Measurements from ENCODE around the gene TGFB2. TPM values are rescaled to one million over a fixed set of nuclear protein-coding genes. Genes with fewer than 3 reads are reported as not detected.
A peak's percentile ranks its signal among the peaks of the same experiment; 100 is the strongest.

TGFB2 gene
- total and polyA plus RNA-seq, 2 donors (not counting 3 experiments of a cell fraction or from before 2014, with no cell fraction given) = 21.2 to 43.5 TPM

- Histone ChIP-seq H3K4me2 (ENCODE audit: insufficient read depth, low read length) (no peak overlapping the region), H3K79me2 (ENCODE audit: control insufficient read depth, insufficient read depth, low read length) (no peaks in the 10 kb centered on the region), H4K20me1 (replicated peaks; ENCODE audit: control insufficient read depth, extremely low read depth, insufficient read depth, low read length) (no peaks in the 10 kb centered on the region), H2AFZ (ENCODE audit: low read depth, low read length) (no peak overlapping the region), H3K9ac (replicated peaks; ENCODE audit: extremely low read depth, insufficient read depth, low read length) (no peak overlapping the region), H3K27me3 (ENCODE audit: control insufficient read depth in 2 of 2, insufficient read depth in 2 of 2, low read length in 2 of 2) (no peaks in the 10 kb centered on the region), H3K9me3 (replicated peaks; ENCODE audit: control insufficient read depth, insufficient read depth, low read length) (no peaks in the 10 kb centered on the region), H3K4me3 (replicated peaks in 1 of 3; ENCODE audit: insufficient read depth in 1 of 3, low read depth in 1 of 3, low read length in 3 of 3) (no peak overlapping the region), H3K4me1 (ENCODE audit: control insufficient read depth, extremely low read depth, insufficient read depth, low read length) (peaks cover 12% of the 10 kb centered on the region), H3K9me1 (replicated peaks; ENCODE audit: control insufficient read depth, extremely low read depth, insufficient read depth, low read length) (no peaks in the 10 kb centered on the region), H3K27ac (ENCODE audit: insufficient read depth, low read depth, low read length) (no peak overlapping the region), H3K36me3 (ENCODE audit: control insufficient read depth in 2 of 2, extremely low read depth in 1 of 2, insufficient read depth in 2 of 2, low read length in 2 of 2) (no peaks in the 10 kb centered on the region)
- DNase-seq (ENCODE audit: low read depth, low spot score) (no peak), FAIRE-seq (no peak)
- intact Hi-C loops (cut with micrococcal nuclease) = no loop called here
- CTCF ChIA-PET = no interaction called here
- no peak for TF ChIP-seq POLR2AphosphoS5 (IDR thresholded peaks at IDR 0.05; ENCODE audit: insufficient read depth, low read depth, low read length)
- POLR2A ChIA-PET = no interaction called here
- dilution Hi-C loops (cut with MboI; ENCODE audit: extremely low pct_ligation_motif_present, low sequenced_read_pairs) = no loop called here
- no TSS peak for BruUV-seq (replicated peaks)
Measured at GRCh38 chr1:218355278-218355677, 10.1 kb downstream of the TGFB2 start.

GRCh38 chr1:218357211-218357892, 12.2 kb downstream of the TGFB2 start:
- Histone ChIP-seq H3K79me2 (ENCODE audit: control insufficient read depth, insufficient read depth, low read length) (no peaks in the 10 kb centered on the region), H3K4me1 (ENCODE audit: control insufficient read depth, extremely low read depth, insufficient read depth, low read length) (no peaks in the 10 kb centered on the region), H3K9me1 (replicated peaks; ENCODE audit: control insufficient read depth, extremely low read depth, insufficient read depth, low read length) (no peaks in the 10 kb centered on the region), H3K27me3 (ENCODE audit: control insufficient read depth in 2 of 2, insufficient read depth in 2 of 2, low read length in 2 of 2) (no peaks in the 10 kb centered on the region), H3K36me3 (ENCODE audit: control insufficient read depth in 2 of 2, extremely low read depth in 1 of 2, insufficient read depth in 2 of 2, low read length in 2 of 2) (no peaks in the 10 kb centered on the region), H3K4me3 (replicated peaks in 1 of 3; ENCODE audit: insufficient read depth in 1 of 3, low read depth in 1 of 3, low read length in 3 of 3) (no peak overlapping the region), H3K9me3 (replicated peaks; ENCODE audit: control insufficient read depth, insufficient read depth, low read length) (no peaks in the 10 kb centered on the region), H3K4me2 (ENCODE audit: insufficient read depth, low read length) (no peak overlapping the region), H3K9ac (replicated peaks; ENCODE audit: extremely low read depth, insufficient read depth, low read length) (no peak overlapping the region), H4K20me1 (replicated peaks; ENCODE audit: control insufficient read depth, extremely low read depth, insufficient read depth, low read length) (no peaks in the 10 kb centered on the region), H2AFZ (ENCODE audit: low read depth, low read length) (peak overlapping the region; percentile 28), H3K27ac (ENCODE audit: insufficient read depth, low read depth, low read length) (no peak overlapping the region)
- ChIA-PET CTCF (interaction anchor here (0.9 to 1.9 kb wide), 5 partner anchors 8 to 710 kb away, joined by 3 to 13 read pairs (median 4); no protein-coding TSS in a partner anchor), POLR2A (interaction anchor here (1.1 kb wide), 1 partner anchor 8 kb away, joined by 3 read pairs; no protein-coding TSS in a partner anchor)
- intact Hi-C loops (cut with micrococcal nuclease) = no loop called here
- FAIRE-seq (no peak), DNase-seq (ENCODE audit: low read depth, low spot score) (no peak)
- dilution Hi-C loops (cut with MboI; ENCODE audit: extremely low pct_ligation_motif_present, low sequenced_read_pairs) = no loop called here
- no TSS peak for BruUV-seq (replicated peaks)
- TF ChIP-seq POLR2A (IDR thresholded peaks at IDR 0.05; ENCODE audit: low read depth, low read length) = peak; percentile 20
- TF ChIP-seq POLR2AphosphoS5 (IDR thresholded peaks at IDR 0.05; ENCODE audit: insufficient read depth, low read depth, low read length) = no peak
- TF ChIP-seq MAX (IDR thresholded peaks at IDR 0.05; ENCODE audit: insufficient read depth, insufficient read length) = no peak
- TF ChIP-seq MYC (IDR thresholded peaks at IDR 0.05; ENCODE audit: low read depth, low read length) = no peak
- no peak for TF ChIP-seq GATA2 (IDR thresholded peaks at IDR 0.05; ENCODE audit: insufficient read depth, insufficient read length, low read depth, low read length)
